ENCODE results near the gene FCHSD2. TPM values are rescaled to one million over a fixed set of nuclear protein-coding genes. Genes with fewer than 3 reads are reported as not detected.

The FCHSD2 gene
- total RNA-seq, result 1 to 10 TPM; 3.1 to 3.7 TPM

DNA sequence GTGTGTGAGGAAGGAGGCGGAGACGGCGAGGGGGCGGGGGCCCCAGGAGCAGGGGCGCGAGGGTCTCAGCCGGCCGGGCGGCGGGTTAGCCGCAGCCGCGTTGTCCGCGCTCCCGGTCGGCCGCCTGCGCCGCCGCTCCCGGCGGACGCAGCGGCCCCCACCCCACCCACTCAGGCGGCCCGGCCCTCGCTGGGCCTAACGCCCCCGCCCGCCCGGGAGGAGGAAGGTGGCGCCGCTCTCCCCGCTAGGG, at the start of gene FCHSD2:
Gene FCHSD2, minus strand, starts transcription at position 191 of the 250 bp plus-strand sequence. CDS start 441 bp downstream, outside the sequence.

DNA sequence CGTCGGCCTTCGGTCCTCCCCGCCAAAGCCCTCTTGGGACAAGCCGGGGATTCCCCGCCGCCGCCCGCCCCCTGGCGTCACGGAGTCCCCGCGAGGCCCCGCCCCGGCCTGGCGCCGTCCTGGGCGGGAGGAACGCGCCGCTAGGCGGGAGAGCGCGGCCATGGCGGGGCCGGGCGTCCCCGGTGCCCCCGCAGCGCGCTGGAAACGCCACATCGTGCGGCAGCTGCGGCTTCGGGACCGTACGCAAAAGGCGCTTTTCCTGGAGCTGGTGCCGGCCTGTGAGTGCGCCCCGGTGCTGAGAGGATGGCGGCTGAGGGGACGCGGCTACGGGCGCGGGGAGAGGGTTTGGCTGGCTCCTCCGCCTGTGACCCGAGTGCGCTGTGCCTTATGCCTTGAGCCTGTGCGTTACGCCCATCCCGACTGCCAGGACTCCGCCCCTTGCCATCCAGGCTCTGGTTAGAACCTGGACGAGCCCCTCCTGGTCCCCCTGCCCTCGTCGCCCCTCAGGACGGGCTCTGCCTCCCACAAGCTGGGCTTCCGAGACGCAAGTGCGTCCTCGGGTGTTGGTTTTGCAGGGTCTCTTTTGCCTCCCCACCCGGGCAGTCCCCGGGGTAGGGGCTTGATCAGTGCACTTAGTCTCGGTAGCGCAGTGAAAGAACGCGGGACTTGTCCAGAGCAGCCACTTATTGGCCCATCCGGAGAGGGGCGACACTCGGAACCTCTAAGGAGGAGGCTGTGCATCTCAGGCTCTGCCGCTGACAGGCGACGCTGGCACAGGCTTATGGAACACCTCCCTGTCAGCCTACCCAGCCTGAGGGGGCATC, 327.6 kb downstream of the FCHSD2 start, which contains the start of gene ATG16L2:
Gene ATG16L2, plus strand, starts transcription at position 126 of the 824 bp plus-strand sequence. Its CDS starts 35 bp downstream, at position 161.

GRCh38 chr11:72793425-72794367, 348.4 kb downstream of the FCHSD2 start, which contains the start of gene STARD10:
TSS of gene STARD10 (minus strand) at chr11:72794047. CDS start at chr11:72781181, 12,866 bp downstream.

Small RNA genes within 50 kb of the gene (small RNA-seq; reads per million reads assigned to genes)
- 0 reads per million in 2 donors for gene RNU6-672P

Other genes with a start within 250 kb of the FCHSD2 start
- gene P2RY2, start 76.0 kb upstream of the FCHSD2 start, total RNA-seq, result not detected
- gene P2RY6, start 130.0 kb upstream of the FCHSD2 start, total RNA-seq, result under 1 TPM in 1 of 2 donors, not detected in 1; 0.33 TPM
- 10 to 100 TPM; 14.1 to 19.0 TPM for gene ARHGEF17, start 166.0 kb upstream of the FCHSD2 start, total RNA-seq
- 1 to 10 TPM; 4.1 to 7.7 TPM for gene RELT, start 234.1 kb upstream of the FCHSD2 start, total RNA-seq

All from melanocyte of skin (primary cell).